HL-60 (cell line): ENCODE results near the gene PIGZ.

ENCODE experiments used
- GABPA ChIP-seq: IDR thresholded peaks from 2 replicates; pipeline ENCODE4 v1.6.1; 2012; ENCODE audit warnings: low read depth
- POLR2AphosphoS5 ChIP-seq: IDR thresholded peaks from 2 replicates; pipeline ENCODE4 v1.6.1; 2012; ENCODE audit warnings: low read depth
- TF ChIP-seq, protein P1 (sequence below): IDR thresholded peaks from one replicate; pipeline ENCODE4 v1.5.1; 2011; ENCODE audit warnings: low read length, control low read depth, inconsistent platforms; ENCODE audit not compliant: insufficient read depth
- TF ChIP-seq, protein P2 (sequence below): IDR thresholded peaks from 2 replicates; pipeline ENCODE4 v1.6.1; 2012; ENCODE audit warnings: low read depth; ENCODE audit not compliant: insufficient replicate concordance

DNA sequence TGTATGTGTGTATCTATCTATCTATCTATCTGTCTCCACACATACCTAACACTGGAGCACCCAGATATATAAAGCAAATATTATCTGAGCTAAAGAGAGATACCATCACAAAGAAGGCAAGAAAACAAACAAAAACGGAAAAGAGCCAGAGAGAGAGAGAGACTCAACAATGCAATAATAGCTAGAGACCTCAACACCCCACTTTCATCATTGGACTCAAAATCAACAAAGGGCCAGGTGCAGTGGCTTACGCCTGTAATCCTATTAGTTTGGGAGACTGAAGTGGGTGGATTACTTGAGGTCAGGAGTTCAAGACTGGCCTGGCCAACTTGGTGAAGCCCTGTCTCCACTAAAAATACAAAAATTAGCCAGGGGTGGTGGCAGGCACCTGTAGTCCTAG is 49.7 kb downstream of the PIGZ start:
- TF ChIP-seq, protein P1, sequence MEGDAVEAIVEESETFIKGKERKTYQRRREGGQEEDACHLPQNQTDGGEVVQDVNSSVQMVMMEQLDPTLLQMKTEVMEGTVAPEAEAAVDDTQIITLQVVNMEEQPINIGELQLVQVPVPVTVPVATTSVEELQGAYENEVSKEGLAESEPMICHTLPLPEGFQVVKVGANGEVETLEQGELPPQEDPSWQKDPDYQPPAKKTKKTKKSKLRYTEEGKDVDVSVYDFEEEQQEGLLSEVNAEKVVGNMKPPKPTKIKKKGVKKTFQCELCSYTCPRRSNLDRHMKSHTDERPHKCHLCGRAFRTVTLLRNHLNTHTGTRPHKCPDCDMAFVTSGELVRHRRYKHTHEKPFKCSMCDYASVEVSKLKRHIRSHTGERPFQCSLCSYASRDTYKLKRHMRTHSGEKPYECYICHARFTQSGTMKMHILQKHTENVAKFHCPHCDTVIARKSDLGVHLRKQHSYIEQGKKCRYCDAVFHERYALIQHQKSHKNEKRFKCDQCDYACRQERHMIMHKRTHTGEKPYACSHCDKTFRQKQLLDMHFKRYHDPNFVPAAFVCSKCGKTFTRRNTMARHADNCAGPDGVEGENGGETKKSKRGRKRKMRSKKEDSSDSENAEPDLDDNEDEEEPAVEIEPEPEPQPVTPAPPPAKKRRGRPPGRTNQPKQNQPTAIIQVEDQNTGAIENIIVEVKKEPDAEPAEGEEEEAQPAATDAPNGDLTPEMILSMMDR, result no peak
- TF ChIP-seq POLR2AphosphoS5, result no peak
- TF ChIP-seq, protein P2, sequence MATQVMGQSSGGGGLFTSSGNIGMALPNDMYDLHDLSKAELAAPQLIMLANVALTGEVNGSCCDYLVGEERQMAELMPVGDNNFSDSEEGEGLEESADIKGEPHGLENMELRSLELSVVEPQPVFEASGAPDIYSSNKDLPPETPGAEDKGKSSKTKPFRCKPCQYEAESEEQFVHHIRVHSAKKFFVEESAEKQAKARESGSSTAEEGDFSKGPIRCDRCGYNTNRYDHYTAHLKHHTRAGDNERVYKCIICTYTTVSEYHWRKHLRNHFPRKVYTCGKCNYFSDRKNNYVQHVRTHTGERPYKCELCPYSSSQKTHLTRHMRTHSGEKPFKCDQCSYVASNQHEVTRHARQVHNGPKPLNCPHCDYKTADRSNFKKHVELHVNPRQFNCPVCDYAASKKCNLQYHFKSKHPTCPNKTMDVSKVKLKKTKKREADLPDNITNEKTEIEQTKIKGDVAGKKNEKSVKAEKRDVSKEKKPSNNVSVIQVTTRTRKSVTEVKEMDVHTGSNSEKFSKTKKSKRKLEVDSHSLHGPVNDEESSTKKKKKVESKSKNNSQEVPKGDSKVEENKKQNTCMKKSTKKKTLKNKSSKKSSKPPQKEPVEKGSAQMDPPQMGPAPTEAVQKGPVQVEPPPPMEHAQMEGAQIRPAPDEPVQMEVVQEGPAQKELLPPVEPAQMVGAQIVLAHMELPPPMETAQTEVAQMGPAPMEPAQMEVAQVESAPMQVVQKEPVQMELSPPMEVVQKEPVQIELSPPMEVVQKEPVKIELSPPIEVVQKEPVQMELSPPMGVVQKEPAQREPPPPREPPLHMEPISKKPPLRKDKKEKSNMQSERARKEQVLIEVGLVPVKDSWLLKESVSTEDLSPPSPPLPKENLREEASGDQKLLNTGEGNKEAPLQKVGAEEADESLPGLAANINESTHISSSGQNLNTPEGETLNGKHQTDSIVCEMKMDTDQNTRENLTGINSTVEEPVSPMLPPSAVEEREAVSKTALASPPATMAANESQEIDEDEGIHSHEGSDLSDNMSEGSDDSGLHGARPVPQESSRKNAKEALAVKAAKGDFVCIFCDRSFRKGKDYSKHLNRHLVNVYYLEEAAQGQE, result no peak
- TF ChIP-seq GABPA, result no peak
